ENCODE data around the gene SLC9A9.

SLC9A9 gene

GRCh38 chr3:143311096-143311495 lies 537.2 kb downstream of the SLC9A9 start:
- Histone ChIP-seq H3K4me3 (replicated peaks; ENCODE audit: insufficient read depth, low read length) (no peak overlapping the region), H3K27ac (replicated peaks) (no peak overlapping the region), H3K27me3 (ENCODE audit: insufficient read depth, poor library complexity, severe bottlenecking) (no peaks in the 10 kb centered on the region)
- TF ChIP-seq CTCF (IDR thresholded peaks at IDR 0.05; ENCODE audit: insufficient read depth, low read length) (no peak), GABPA (IDR thresholded peaks at IDR 0.05; ENCODE audit: low read depth) (no peak), POLR2AphosphoS5 (IDR thresholded peaks at IDR 0.05; ENCODE audit: low read depth) (no peak), SPI1 (IDR thresholded peaks at IDR 0.05; ENCODE audit: borderline replicate concordance, low read depth) (no peak)
- TF ChIP-seq, protein P1, sequence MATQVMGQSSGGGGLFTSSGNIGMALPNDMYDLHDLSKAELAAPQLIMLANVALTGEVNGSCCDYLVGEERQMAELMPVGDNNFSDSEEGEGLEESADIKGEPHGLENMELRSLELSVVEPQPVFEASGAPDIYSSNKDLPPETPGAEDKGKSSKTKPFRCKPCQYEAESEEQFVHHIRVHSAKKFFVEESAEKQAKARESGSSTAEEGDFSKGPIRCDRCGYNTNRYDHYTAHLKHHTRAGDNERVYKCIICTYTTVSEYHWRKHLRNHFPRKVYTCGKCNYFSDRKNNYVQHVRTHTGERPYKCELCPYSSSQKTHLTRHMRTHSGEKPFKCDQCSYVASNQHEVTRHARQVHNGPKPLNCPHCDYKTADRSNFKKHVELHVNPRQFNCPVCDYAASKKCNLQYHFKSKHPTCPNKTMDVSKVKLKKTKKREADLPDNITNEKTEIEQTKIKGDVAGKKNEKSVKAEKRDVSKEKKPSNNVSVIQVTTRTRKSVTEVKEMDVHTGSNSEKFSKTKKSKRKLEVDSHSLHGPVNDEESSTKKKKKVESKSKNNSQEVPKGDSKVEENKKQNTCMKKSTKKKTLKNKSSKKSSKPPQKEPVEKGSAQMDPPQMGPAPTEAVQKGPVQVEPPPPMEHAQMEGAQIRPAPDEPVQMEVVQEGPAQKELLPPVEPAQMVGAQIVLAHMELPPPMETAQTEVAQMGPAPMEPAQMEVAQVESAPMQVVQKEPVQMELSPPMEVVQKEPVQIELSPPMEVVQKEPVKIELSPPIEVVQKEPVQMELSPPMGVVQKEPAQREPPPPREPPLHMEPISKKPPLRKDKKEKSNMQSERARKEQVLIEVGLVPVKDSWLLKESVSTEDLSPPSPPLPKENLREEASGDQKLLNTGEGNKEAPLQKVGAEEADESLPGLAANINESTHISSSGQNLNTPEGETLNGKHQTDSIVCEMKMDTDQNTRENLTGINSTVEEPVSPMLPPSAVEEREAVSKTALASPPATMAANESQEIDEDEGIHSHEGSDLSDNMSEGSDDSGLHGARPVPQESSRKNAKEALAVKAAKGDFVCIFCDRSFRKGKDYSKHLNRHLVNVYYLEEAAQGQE (IDR thresholded peaks at IDR 0.05; ENCODE audit: insufficient replicate concordance, low read depth): no peak
- no peak for DNase-seq (ENCODE audit: low read depth in 1 of 2, low spot score in 1 of 2)

DNA sequence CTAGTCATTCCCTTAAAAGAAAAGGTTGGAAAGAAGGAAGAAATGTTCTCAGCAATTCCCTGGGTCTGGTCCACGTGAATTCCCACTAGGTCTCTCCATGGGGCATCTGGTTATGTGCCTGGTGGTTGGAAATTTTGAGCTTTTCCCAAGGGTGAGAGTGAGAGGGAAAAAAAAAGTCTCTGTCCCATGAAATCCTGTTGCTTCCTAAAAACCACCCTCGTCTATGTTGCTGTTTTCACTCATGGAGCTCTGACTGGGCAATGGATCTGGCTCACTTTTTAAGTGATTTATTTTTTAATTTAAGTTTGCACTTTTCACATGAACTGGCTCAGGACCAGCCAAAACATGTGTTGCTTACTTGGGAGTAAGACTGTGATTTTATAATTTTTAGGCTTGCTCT lies 538.6 kb downstream of the SLC9A9 start:
- DNase-seq (ENCODE audit: low read depth in 1 of 2, low spot score in 1 of 2): no peak
- TF ChIP-seq CTCF (IDR thresholded peaks at IDR 0.05; ENCODE audit: insufficient read depth, low read length) (no peak), POLR2AphosphoS5 (IDR thresholded peaks at IDR 0.05; ENCODE audit: low read depth) (no peak), GABPA (IDR thresholded peaks at IDR 0.05; ENCODE audit: low read depth) (no peak), SPI1 (IDR thresholded peaks at IDR 0.05; ENCODE audit: borderline replicate concordance, low read depth) (no peak)
- TF ChIP-seq, protein P1 (IDR thresholded peaks at IDR 0.05; ENCODE audit: insufficient replicate concordance, low read depth): no peak
- H3K27me3 ChIP-seq (ENCODE audit: insufficient read depth, poor library complexity, severe bottlenecking): no peaks in the 10 kb centered on the region
- no peak overlapping the region for H3K27ac ChIP-seq (replicated peaks)
- H3K4me3 ChIP-seq (replicated peaks; ENCODE audit: insufficient read depth, low read length): no peak overlapping the region

- H3K27ac ChIP-seq (replicated peaks): no peak overlapping the region
- no peak for DNase-seq (ENCODE audit: low read depth in 1 of 2, low spot score in 1 of 2)
- TF ChIP-seq, protein P1 (IDR thresholded peaks at IDR 0.05; ENCODE audit: insufficient replicate concordance, low read depth): no peak
- TF ChIP-seq SPI1 (IDR thresholded peaks at IDR 0.05; ENCODE audit: borderline replicate concordance, low read depth): no peak
- TF ChIP-seq POLR2AphosphoS5 (IDR thresholded peaks at IDR 0.05; ENCODE audit: low read depth): no peak
- TF ChIP-seq GABPA (IDR thresholded peaks at IDR 0.05; ENCODE audit: low read depth): no peak
- TF ChIP-seq CTCF (IDR thresholded peaks at IDR 0.05; ENCODE audit: insufficient read depth, low read length): no peak
- no peak overlapping the region for H3K4me3 ChIP-seq (replicated peaks; ENCODE audit: insufficient read depth, low read length)
- H3K27me3 ChIP-seq (ENCODE audit: insufficient read depth, poor library complexity, severe bottlenecking): no peaks in the 10 kb centered on the region
These were observed 540.6 kb downstream of the SLC9A9 start for GRCh38 chr3:143307613-143308183.

Measured in HL-60 (cell line).